A549 (cell line): Measurements from ENCODE around the gene MAP4K2. TPM values are rescaled to one million over a fixed set of nuclear protein-coding genes. Genes with fewer than 3 reads are reported as not detected.

Experiments used
- ATAC-seq, 2 experiments: fragments of 200-7000 bp in 1 of 2; fragments of >200 bp in 1 of 2; cut with Nextera tagmentation in 1 of 2; cut with Tn5 transposase in 1 of 2; 3 replicates each; pipeline versions ENCODE4 v1.8.0 to v1.9.1; 2018 to 2020; ENCODE audit warnings: mild to moderate bottlenecking in 1 of 2, moderate library complexity in 1 of 2
- CTCF ChIA-PET: fragments of 300-600 bp; sonication (Branson Sonifier 250); formaldehyde crosslinking; extraction: SDS; loops from one replicate; lab custom pipeline; 2021; ENCODE audit warnings: antibody characterized with exemption, inconsistent platforms; lab: Yijun Ruan, JAX
- POLR2A ChIA-PET: fragments of 350-600 bp; formaldehyde crosslinking; extraction: SDS; loops from one replicate; lab custom pipeline; 2021; ENCODE audit warnings: antibody characterized with exemption, inconsistent platforms; lab: Yijun Ruan, JAX
- DNase-seq, 2 experiments: peaks; one replicate each; pipeline versions ENCODE4 v3.0.0 to v3.0.0-alpha.2; 2011 to 2016; ENCODE audit warnings: low read depth in 1 of 2, low spot score in 1 of 2
- FAIRE-seq: peaks from 2 replicates; lab custom pipeline; 2011; peaks lifted over from hg19 to GRCh38; lab: Jason Lieb, UNC
- H3K27ac ChIP-seq, 2 experiments: fragments of >200 bp; sonication (Bioruptor Twin); formaldehyde crosslinking; 3 replicates each; pipeline ENCODE4 v1.5.1; 2016 to 2017
- H3K4me1 ChIP-seq: fragments of >200 bp; sonication (Bioruptor Twin); formaldehyde crosslinking; 3 replicates; pipeline ENCODE4 v1.6.1; 2016
- H3K4me2 ChIP-seq: fragments of >200 bp; sonication (Bioruptor Twin); formaldehyde crosslinking; 3 replicates; pipeline ENCODE4 v1.6.1; 2016
- H3K4me3 ChIP-seq: fragments of >200 bp; sonication (Bioruptor Twin); formaldehyde crosslinking; 3 replicates; pipeline ENCODE4 v1.5.1; 2016
- H3K9me3 ChIP-seq: fragments of >200 bp; sonication (Bioruptor Twin); formaldehyde crosslinking; 3 replicates; pipeline ENCODE4 v1.6.1; 2016
- CBX2 ChIP-seq: fragments of 200-600 bp; sonication (generic); IDR thresholded peaks from 2 replicates; pipeline ENCODE4 v1.6.1; 2016; ENCODE audit warnings: low read depth, mild to moderate bottlenecking, borderline replicate concordance
- CHD2 ChIP-seq: fragments of 150-350 bp; IDR thresholded peaks from 2 replicates; pipeline ENCODE4 v1.6.1; 2014; ENCODE audit warnings: low read length; ENCODE audit not compliant: partially characterized antibody
- FOSB ChIP-seq: fragments of 250-450 bp; sonication (Bioruptor Pico); IDR thresholded peaks from 2 replicates; pipeline ENCODE4 v1.5.0; 2020; ENCODE audit warnings: mild to moderate bottlenecking, moderate library complexity
- FOXS1 ChIP-seq: fragments of 250-450 bp; sonication (Bioruptor Pico); IDR thresholded peaks from 2 replicates; pipeline ENCODE4 v1.5.0; 2020; ENCODE audit warnings: mild to moderate bottlenecking, moderate library complexity
- GATA3 ChIP-seq: IDR thresholded peaks from 2 replicates; pipeline ENCODE4 v1.6.1; 2012; ENCODE audit warnings: borderline replicate concordance
- JUNB ChIP-seq: fragments of >200 bp; sonication (Bioruptor Twin); formaldehyde crosslinking; IDR thresholded peaks from 2 replicates; pipeline ENCODE4 v1.6.1; 2016
- NFE2L2 ChIP-seq: fragments of 150-350 bp; conservative IDR thresholded peaks from 2 replicates; pipeline ENCODE4 v1.6.1; 2014; ENCODE audit warnings: low read length
- POLR2A ChIP-seq: IDR thresholded peaks from 2 replicates; pipeline ENCODE4 v1.6.1; 2012; ENCODE audit warnings: mild to moderate bottlenecking, low read length
- POLR2AphosphoS2 ChIP-seq: conservative IDR thresholded peaks from 2 replicates; pipeline ENCODE4 v1.6.1; 2012; ENCODE audit warnings: low read length, improper control_type of control experiment, inconsistent platforms
- TP53 ChIP-seq: fragments of 250-450 bp; sonication (Bioruptor Pico); IDR thresholded peaks from 2 replicates; pipeline ENCODE4 v1.5.0; 2021; ENCODE audit warnings: mild to moderate bottlenecking, moderate library complexity
- ZC3H11A ChIP-seq: fragments of 450-650 bp; IDR thresholded peaks from 2 replicates; pipeline ENCODE4 v1.6.1; 2014; ENCODE audit warnings: antibody characterized with exemption, mild to moderate bottlenecking
- WGBS: methylation state at CpG from one replicate; pipeline ENCODE4 v1.1.6; 2017; ENCODE audit errors: missing lambda C conversion rate; 5-methylcytosine and 5-hydroxymethylcytosine counted together
- polyA plus RNA-seq, 4 experiments: library from polyadenylated mRNA; depleted of rRNA in 3 of 4; stranded (reverse); fragments of >200 nt; fragmentation: RNase III in 1 of 4; extraction: RNeasy Plus Mini Kit Qiagen cat#74134 plus additional on column Dnase treatment in 1 of 4; gene quantifications; 2 replicates in 3 of 4; 3 replicates in 1 of 4; pipeline ENCODE4 v1.2.3, GENCODE V29; 2011 to 2017
- TF ChIP-seq, protein P1 (sequence below): IDR thresholded peaks from 2 replicates; pipeline ENCODE4 v1.6.1; 2012; ENCODE audit warnings: low read depth, borderline replicate concordance
- TF ChIP-seq, protein P2 (sequence below): fragments of 200-600 bp; sonication (generic); IDR thresholded peaks from 2 replicates; pipeline ENCODE4 v1.6.1; 2016; ENCODE audit warnings: antibody characterized with exemption, mild to moderate bottlenecking, moderate library complexity
- TF ChIP-seq, protein P3 (sequence below): fragments of >200 bp; sonication (Bioruptor Twin); formaldehyde crosslinking; IDR thresholded peaks from 2 replicates; pipeline ENCODE4 v1.6.1; 2016

Gene MAP4K2
- polyA plus RNA-seq, 2 of the 4 experiments (the other 2 are of a cell fraction) = 9.4 to 9.9 TPM

DNA sequence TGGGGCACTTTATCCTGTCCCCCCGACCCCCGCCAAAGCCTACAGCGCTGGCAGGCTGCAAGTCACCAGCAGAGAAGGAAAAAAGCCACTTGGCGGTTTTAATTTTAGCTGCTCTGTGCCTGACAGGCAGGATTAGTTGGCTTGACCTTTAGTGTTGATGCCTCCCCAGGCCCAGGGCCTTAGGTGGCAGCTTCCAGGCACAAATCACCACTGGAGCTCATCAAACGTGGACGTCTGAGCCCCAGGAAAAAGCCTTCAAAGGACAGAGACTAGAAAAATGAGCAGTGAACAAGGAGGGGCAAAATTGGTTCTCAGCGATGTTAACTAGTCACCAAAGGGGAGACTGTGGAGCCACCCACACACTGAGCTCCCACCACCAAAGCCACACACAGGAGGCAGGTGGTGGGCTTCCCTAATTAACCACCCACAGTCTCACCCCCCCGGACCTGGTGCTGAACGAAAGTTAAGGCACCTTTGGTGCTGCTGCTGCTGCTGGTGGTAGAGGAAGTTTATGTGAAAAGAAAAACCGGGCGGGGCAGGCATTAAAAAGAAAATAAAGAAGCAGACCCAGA lies 38.9 kb downstream of the MAP4K2 start:
- FAIRE-seq (no peak), DNase-seq (no peak), ATAC-seq (no peak)
- ChIA-PET POLR2A (no interaction called here), CTCF (interaction anchor here (0.8 to 7.1 kb wide), 5 partner anchors 8 to 75 kb away, joined by 3 to 73 read pairs (median 7); partner anchors contain the start of genes RASGRP2 and SF1)
- Histone ChIP-seq H3K4me3 (no peak overlapping the region), H3K27ac (no peak overlapping the region), H3K9me3 (no peaks in the 10 kb centered on the region), H3K4me2 (no peak overlapping the region), H3K4me1 (peaks cover 5% of the 10 kb centered on the region; the same call in 1 of the 3 replicates)
- WGBS = 90% methylated on average over 11 of the region's 11 CpGs
- TF ChIP-seq FOSB = no peak
- no peak for TF ChIP-seq ZC3H11A
- no peak for TF ChIP-seq POLR2A
- TF ChIP-seq FOXS1 = no peak
- no peak for TF ChIP-seq POLR2AphosphoS2
- TF ChIP-seq, protein P1, sequence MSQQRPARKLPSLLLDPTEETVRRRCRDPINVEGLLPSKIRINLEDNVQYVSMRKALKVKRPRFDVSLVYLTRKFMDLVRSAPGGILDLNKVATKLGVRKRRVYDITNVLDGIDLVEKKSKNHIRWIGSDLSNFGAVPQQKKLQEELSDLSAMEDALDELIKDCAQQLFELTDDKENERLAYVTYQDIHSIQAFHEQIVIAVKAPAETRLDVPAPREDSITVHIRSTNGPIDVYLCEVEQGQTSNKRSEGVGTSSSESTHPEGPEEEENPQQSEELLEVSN = no peak
- no peak for TF ChIP-seq NFE2L2
- no peak for TF ChIP-seq TP53 (CRISPR knock-in tag)
- TF ChIP-seq CBX2 = no peak
- TF ChIP-seq, protein P2, sequence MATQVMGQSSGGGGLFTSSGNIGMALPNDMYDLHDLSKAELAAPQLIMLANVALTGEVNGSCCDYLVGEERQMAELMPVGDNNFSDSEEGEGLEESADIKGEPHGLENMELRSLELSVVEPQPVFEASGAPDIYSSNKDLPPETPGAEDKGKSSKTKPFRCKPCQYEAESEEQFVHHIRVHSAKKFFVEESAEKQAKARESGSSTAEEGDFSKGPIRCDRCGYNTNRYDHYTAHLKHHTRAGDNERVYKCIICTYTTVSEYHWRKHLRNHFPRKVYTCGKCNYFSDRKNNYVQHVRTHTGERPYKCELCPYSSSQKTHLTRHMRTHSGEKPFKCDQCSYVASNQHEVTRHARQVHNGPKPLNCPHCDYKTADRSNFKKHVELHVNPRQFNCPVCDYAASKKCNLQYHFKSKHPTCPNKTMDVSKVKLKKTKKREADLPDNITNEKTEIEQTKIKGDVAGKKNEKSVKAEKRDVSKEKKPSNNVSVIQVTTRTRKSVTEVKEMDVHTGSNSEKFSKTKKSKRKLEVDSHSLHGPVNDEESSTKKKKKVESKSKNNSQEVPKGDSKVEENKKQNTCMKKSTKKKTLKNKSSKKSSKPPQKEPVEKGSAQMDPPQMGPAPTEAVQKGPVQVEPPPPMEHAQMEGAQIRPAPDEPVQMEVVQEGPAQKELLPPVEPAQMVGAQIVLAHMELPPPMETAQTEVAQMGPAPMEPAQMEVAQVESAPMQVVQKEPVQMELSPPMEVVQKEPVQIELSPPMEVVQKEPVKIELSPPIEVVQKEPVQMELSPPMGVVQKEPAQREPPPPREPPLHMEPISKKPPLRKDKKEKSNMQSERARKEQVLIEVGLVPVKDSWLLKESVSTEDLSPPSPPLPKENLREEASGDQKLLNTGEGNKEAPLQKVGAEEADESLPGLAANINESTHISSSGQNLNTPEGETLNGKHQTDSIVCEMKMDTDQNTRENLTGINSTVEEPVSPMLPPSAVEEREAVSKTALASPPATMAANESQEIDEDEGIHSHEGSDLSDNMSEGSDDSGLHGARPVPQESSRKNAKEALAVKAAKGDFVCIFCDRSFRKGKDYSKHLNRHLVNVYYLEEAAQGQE = no peak

DNA sequence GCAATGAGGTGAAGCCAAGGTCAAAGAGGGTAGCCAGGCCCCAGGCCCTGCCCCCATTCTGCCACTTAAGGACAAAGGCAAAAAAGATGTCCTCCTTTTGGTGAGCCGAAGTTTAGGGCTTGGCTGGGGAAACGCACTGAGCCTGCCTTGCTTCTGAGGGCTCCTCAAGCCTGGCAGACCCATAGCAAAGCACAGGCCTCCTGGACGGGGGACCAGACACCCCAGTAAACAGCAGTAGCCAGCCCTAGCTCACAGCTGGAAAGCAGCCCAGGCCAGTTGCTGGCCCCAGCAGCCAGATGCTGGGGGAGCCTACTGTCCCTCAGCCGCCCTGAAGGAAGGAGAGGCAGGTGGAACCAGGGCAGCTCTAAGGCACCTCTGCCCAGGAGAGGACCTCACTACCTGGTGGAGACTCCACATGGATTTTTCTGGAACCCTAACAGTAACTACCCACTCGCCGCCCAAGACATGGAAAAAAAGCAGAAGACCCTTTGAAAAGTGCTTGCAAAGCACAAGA lies 39.4 kb downstream of the MAP4K2 start:
- Histone ChIP-seq H3K9me3 (no peaks in the 10 kb centered on the region), H3K4me1 (peaks cover 5% of the 10 kb centered on the region; the same call in 1 of the 3 replicates), H3K4me3 (no peak overlapping the region), H3K27ac (no peak overlapping the region), H3K4me2 (no peak overlapping the region)
- DNase-seq = no peak
- ChIA-PET CTCF (interaction anchor here (0.8 to 7.1 kb wide), 5 partner anchors 9 to 75 kb away, joined by 3 to 73 read pairs (median 7); partner anchors contain the start of genes RASGRP2 and SF1), POLR2A (interaction anchor here (4.5 kb wide), 1 partner anchor 15 kb away, joined by 32 read pairs; the partner anchor contains the start of gene SF1)
- ATAC-seq = no peak
- FAIRE-seq = no peak
- TF ChIP-seq, protein P3, sequence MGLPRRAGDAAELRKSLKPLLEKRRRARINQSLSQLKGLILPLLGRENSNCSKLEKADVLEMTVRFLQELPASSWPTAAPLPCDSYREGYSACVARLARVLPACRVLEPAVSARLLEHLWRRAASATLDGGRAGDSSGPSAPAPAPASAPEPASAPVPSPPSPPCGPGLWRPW = no peak
- TF ChIP-seq JUNB = no peak
- TF ChIP-seq GATA3 = no peak
- 88% methylated on average over 6 of the region's 6 CpGs for WGBS

DNA sequence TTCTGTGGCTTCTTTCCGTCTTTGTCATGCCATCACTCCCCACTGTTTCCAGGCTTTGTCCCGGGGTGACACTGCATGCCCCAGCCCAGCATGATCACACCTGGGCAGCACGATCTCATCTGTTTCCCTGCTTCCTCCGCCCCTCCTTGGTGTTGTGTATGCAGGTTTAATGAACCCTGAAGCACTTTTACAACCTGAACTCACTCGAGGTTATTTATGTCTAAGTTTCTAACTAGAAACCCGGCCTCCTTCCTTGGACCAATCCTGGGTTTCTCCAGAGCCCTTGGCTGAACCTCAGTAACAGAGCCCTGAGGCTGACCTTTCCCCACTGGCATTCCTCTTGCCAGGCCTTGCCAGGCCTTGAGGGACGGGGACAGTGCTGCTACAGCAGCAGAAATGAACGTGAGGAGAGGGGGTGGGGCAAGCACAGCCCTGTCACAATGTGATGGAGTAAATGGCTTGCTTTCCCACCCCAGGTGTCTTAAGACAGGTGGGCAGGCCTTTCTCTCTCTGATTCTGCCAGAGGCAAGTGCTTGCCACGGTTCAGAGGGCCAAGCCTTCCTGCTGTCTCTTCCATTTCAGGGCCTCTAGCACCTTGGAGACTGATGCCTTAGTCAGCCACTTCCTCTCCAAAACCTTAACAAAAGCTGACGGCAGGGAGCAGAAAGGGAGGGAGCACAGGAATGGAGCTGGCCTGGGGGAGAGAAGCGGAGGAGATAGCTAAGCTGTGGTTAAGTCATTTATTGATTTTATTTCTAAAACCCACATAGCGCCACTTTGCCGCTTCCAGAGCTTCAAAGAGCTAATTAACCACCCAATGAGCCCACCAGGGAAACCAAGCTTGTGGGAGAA lies 40.1 kb downstream of the MAP4K2 start:
- DNase-seq (no peak), FAIRE-seq (no peak), ATAC-seq (no peak)
- Histone ChIP-seq H3K9me3 (no peaks in the 10 kb centered on the region), H3K4me3 (no peak overlapping the region), H3K4me2 (no peak overlapping the region), H3K27ac (no peak overlapping the region), H3K4me1 (peaks cover 5% of the 10 kb centered on the region; the same call in 1 of the 3 replicates)
- 78% methylated on average over 13 of the region's 13 CpGs for WGBS
- ChIA-PET CTCF (interaction anchor here (0.8 to 13.0 kb wide), 5 partner anchors 10 to 251 kb away, joined by 3 to 104 read pairs (median 19); partner anchors contain the start of genes ARL2, RASGRP2 and SF1), POLR2A (interaction anchor here (4.5 kb wide), 1 partner anchor 16 kb away, joined by 32 read pairs; the partner anchor contains the start of gene SF1)
- peak; percentile 88; the same call in 1 of the 2 replicates for TF ChIP-seq POLR2AphosphoS2
- TF ChIP-seq CHD2 = no peak
